Neuronal stem cell (in vitro differentiated cells): Measurements from ENCODE around the gene MB.

Experiments used
- DNase-seq: peaks from one replicate; pipeline ENCODE4 v3.0.0-alpha.2; 2013; ENCODE audit warnings: low spot score
- H2AFZ ChIP-seq: one replicate; pipeline ENCODE4 v1.6.1; 2013; ENCODE audit warnings: mild to moderate bottlenecking, low read length, inconsistent platforms
- H2AK5ac ChIP-seq: 2 replicates; pipeline ENCODE4 v1.6.1; 2013; ENCODE audit warnings: low read depth, mild to moderate bottlenecking, inconsistent platforms, low read length, moderate library complexity, mixed read lengths
- H2BK120ac ChIP-seq: 2 replicates; pipeline ENCODE4 v1.6.1; 2013; ENCODE audit warnings: low read depth, mild to moderate bottlenecking, inconsistent platforms, low read length, moderate library complexity, mixed read lengths
- H2BK12ac ChIP-seq: one replicate; pipeline ENCODE4 v1.6.1; 2013; ENCODE audit warnings: low read length, inconsistent platforms
- H2BK15ac ChIP-seq: 2 replicates; pipeline ENCODE4 v1.6.1; 2013; ENCODE audit warnings: mild to moderate bottlenecking, low read length, inconsistent platforms, mixed read lengths
- H2BK5ac ChIP-seq: one replicate; pipeline ENCODE4 v1.6.1; 2013; ENCODE audit warnings: inconsistent platforms, mild to moderate bottlenecking, low read length, moderate library complexity
- H3K14ac ChIP-seq: one replicate; pipeline ENCODE4 v1.6.1; 2013; ENCODE audit warnings: low read length, inconsistent platforms
- H3K18ac ChIP-seq: 2 replicates; pipeline ENCODE4 v1.6.1; 2013; ENCODE audit warnings: low read length, inconsistent platforms
- H3K23ac ChIP-seq: 2 replicates; pipeline ENCODE4 v1.6.1; 2013; ENCODE audit warnings: low read depth, mild to moderate bottlenecking, mixed read lengths, low read length, inconsistent platforms; ENCODE audit not compliant: poor library complexity
- H3K27ac ChIP-seq: replicated peaks from 3 replicates; pipeline ENCODE4 v1.5.1; 2013; ENCODE audit warnings: low read length, inconsistent platforms
- H3K27me3 ChIP-seq, 3 experiments: 2 replicates each; pipeline ENCODE4 v1.6.1; 2013; ENCODE audit warnings: low read length in 3 of 3, mild to moderate bottlenecking in 2 of 3, inconsistent platforms in 1 of 3, low read depth in 1 of 3, mixed read lengths in 1 of 3, moderate library complexity in 1 of 3; ENCODE audit not compliant: control insufficient read depth in 3 of 3, insufficient read depth in 3 of 3
- H3K36me3 ChIP-seq, 2 donors: replicated peaks in 1 of 2; 2 replicates each; pipeline ENCODE4 v1.6.1; 2013; ENCODE audit warnings: low read length in 2 of 2; ENCODE audit not compliant: control insufficient read depth in 2 of 2, insufficient read depth in 2 of 2
- H3K4ac ChIP-seq: 2 replicates; pipeline ENCODE4 v1.6.1; 2013; ENCODE audit warnings: inconsistent platforms, mild to moderate bottlenecking, low read length, moderate library complexity
- H3K4me1 ChIP-seq, 2 donors: 1 replicate in 1 of 2; 2 replicates in 1 of 2; pipeline ENCODE4 v1.6.1; 2013; ENCODE audit warnings: low read length in 2 of 2, low read depth in 1 of 2; ENCODE audit not compliant: control insufficient read depth in 2 of 2, insufficient read depth in 1 of 2
- H3K4me2 ChIP-seq: one replicate; pipeline ENCODE4 v1.6.1; 2013; ENCODE audit warnings: mild to moderate bottlenecking, low read length, inconsistent platforms; ENCODE audit not compliant: insufficient read depth, poor library complexity, severe bottlenecking
- H3K4me3 ChIP-seq, 2 donors: 2 replicates each; pipeline ENCODE4 v1.5.1; 2013; ENCODE audit warnings: low read length in 2 of 2, mild to moderate bottlenecking in 2 of 2, inconsistent platforms in 1 of 2, moderate library complexity in 1 of 2
- H3K79me1 ChIP-seq: one replicate; pipeline ENCODE4 v1.6.1; 2013; ENCODE audit warnings: low read depth, mild to moderate bottlenecking, inconsistent platforms, low read length, moderate library complexity
- H3K9ac ChIP-seq: one replicate; pipeline ENCODE4 v1.6.1; 2013; ENCODE audit warnings: mild to moderate bottlenecking, low read depth, low read length, inconsistent platforms; ENCODE audit not compliant: poor library complexity
- H3K9me3 ChIP-seq, 2 donors: replicated peaks in 1 of 2; 2 replicates each; pipeline versions ENCODE3 to v1.6.1; 2013; ENCODE audit warnings: low read length in 2 of 2, mild to moderate bottlenecking in 2 of 2, inconsistent platforms in 1 of 2, low read depth in 1 of 2, mixed read lengths in 1 of 2, moderate library complexity in 1 of 2; ENCODE audit not compliant: control insufficient read depth in 2 of 2, insufficient read depth in 1 of 2
- H4K8ac ChIP-seq: one replicate; pipeline ENCODE4 v1.6.1; 2013; ENCODE audit warnings: low read depth, mild to moderate bottlenecking, inconsistent platforms, low read length, moderate library complexity
- H4K91ac ChIP-seq: one replicate; pipeline ENCODE4 v1.6.1; 2013; ENCODE audit warnings: low read length, low read depth, mild to moderate bottlenecking, inconsistent platforms; ENCODE audit not compliant: poor library complexity
- WGBS, 2 donors: extraction: QIAGEN DNeasy Blood & Tissue Kit; methylation state at CpG; one replicate each; pipeline ENCODE4 v1.1.7; 2013; ENCODE audit warnings: missing lambda C conversion rate in 2 of 2, mixed read lengths in 1 of 2; ENCODE audit not compliant: insufficient read length in 2 of 2, insufficient replicate concordance in 1 of 2; ENCODE audit errors: extremely low coverage in 2 of 2; 5-methylcytosine and 5-hydroxymethylcytosine counted together

MB gene

DNA sequence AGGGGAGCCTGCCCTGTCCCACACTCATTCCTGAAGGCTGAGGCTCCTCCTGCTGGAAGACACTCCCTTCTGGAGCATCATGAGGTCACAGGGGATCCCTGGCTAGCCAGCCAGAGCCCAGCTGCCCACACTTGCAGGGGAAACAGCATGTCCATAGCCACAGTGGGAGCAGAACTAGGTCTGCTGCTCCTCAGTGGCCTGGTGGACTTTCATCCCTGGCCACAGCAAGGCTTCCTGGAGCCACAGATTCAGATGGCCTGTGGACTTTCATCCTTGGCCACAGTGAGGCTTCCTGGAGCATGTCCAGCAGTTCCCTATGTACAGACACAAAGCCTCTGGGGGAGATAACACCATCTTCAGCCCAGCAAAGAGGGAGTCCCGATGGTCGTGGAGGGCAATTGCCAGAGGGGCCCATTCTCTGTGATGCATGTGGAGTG, 25.2 kb upstream of the MB start:
- no peak for DNase-seq
- Histone ChIP-seq H3K27ac (no peak overlapping the region), H3K4me1 (peaks cover 0 to 17% of the 10 kb centered on the region in 2 donors), H3K4me2 (no peak overlapping the region), H3K23ac (no peak overlapping the region), H4K8ac (no peak overlapping the region), H3K4ac (peak overlapping the region; percentile 13), H3K27me3 (no peaks in the 10 kb centered on the region), H2BK12ac (no peak overlapping the region), H3K9ac (no peak overlapping the region), H2AK5ac (no peak overlapping the region), H3K36me3 (no peaks in the 10 kb centered on the region), H3K4me3 (no peak overlapping the region), H2AFZ (no peak overlapping the region), H4K91ac (no peak overlapping the region), H3K79me1 (no peaks in the 10 kb centered on the region), H2BK15ac (peak overlapping the region; percentile 33), H2BK5ac (peak overlapping the region; percentile 14), H2BK120ac (peak overlapping the region; percentile 10), H3K9me3 (no peaks in the 10 kb centered on the region), H3K14ac (no peak overlapping the region), H3K18ac (peak overlapping the region; percentile 90)
- WGBS, 2 donors: no CpG with 5 or more reads among the region's 2 CpGs

DNA sequence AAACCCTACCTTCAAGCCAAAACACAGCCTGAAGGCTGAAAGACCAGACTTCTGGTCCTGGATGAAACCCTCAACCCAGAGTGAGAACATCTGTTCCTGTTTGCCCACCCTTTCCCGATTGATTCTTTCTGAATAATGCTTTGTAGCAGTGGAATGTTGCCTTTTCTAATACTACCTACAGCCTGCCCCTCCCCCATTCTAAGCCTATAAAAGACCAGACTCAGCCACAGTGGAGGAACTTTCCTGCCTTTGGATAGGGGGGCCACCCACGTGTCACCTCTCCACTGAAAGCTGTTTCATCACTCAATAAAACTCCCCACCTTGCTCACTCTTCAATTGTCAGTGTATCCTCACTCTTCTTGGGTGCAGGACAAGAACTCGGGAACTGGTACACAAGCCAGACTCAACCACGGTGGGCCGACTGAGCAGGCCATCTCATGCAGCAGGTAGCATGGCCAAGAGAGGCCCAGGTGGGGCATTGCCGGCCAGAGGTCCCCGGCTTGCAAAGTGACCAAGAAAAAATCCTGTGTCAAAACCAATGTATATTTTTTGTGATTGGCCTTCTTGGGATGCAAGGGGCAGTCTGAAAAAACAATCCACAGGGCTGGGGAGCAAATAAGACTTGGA, 24.5 kb upstream of the MB start:
- no peak overlapping the region for H2BK5ac ChIP-seq
- no peak overlapping the region for H3K4ac ChIP-seq
- WGBS, 2 donors: no CpG with 5 or more reads among the region's 7 CpGs
- H4K91ac ChIP-seq: no peak overlapping the region
- no peak overlapping the region for H3K14ac ChIP-seq
- no peak overlapping the region for H3K27ac ChIP-seq
- no peak overlapping the region for H2BK15ac ChIP-seq
- H2BK120ac ChIP-seq: peak overlapping the region; percentile 21
- H3K18ac ChIP-seq: peak overlapping the region; percentile 58
- peak overlapping the region; percentile 5 for H2BK12ac ChIP-seq
- no peak overlapping the region for H3K23ac ChIP-seq
- no peak for DNase-seq
- no peak overlapping the region for H2AK5ac ChIP-seq
- no peak overlapping the region for H4K8ac ChIP-seq
- no peaks in the 10 kb centered on the region for H3K36me3 ChIP-seq
- peaks cover 0 to 19% of the 10 kb centered on the region in 2 donors for H3K4me1 ChIP-seq
- no peak overlapping the region for H3K9ac ChIP-seq
- no peak overlapping the region for H2AFZ ChIP-seq
- no peaks in the 10 kb centered on the region for H3K79me1 ChIP-seq
- H3K4me3 ChIP-seq: no peak overlapping the region
- no peak overlapping the region for H3K4me2 ChIP-seq
- no peaks in the 10 kb centered on the region for H3K9me3 ChIP-seq
- no peaks in the 10 kb centered on the region for H3K27me3 ChIP-seq

DNA sequence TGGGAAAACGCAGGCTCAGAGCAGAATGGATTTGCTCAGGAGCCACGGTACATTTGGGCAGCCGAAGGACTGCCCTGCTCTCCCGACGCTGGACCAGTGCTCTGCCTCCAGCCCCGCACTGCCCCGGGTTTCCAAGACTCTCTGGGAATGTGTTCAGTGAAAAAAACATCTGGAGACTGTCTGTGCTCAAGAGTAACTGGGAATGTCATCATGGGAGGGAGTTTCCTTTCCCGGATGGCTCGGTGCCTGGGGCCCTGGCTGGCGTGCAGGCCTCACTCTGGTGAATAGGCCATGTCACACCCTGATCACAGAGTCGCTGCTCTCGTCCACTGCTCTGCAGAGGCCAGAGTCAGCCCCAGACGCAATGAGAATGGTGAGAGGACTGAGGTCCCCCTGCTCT, 21.3 kb upstream of the MB start:
- Histone ChIP-seq H2BK120ac (no peak overlapping the region), H3K4me3 (no peak overlapping the region), H2BK5ac (no peak overlapping the region), H2AFZ (peak overlapping the region; percentile 78), H3K4me1 (peaks cover 0 to 22% of the 10 kb centered on the region in 2 donors), H4K91ac (no peak overlapping the region), H3K4me2 (no peak overlapping the region), H3K79me1 (peaks cover 3% of the 10 kb centered on the region), H3K9me3 (peaks cover 0 to 3% of the 10 kb centered on the region in 2 donors), H4K8ac (no peak overlapping the region), H3K36me3 (no peaks in the 10 kb centered on the region), H3K14ac (no peak overlapping the region), H3K18ac (peak overlapping the region; percentile 22), H3K9ac (no peak overlapping the region), H3K27ac (no peak overlapping the region), H2BK15ac (no peak overlapping the region), H3K23ac (no peak overlapping the region), H2AK5ac (no peak overlapping the region), H3K27me3 (no peaks in the 10 kb centered on the region), H3K4ac (no peak overlapping the region), H2BK12ac (no peak overlapping the region)
- no peak for DNase-seq
- WGBS, 2 donors: no CpG with 5 or more reads among the region's 13 CpGs

DNA sequence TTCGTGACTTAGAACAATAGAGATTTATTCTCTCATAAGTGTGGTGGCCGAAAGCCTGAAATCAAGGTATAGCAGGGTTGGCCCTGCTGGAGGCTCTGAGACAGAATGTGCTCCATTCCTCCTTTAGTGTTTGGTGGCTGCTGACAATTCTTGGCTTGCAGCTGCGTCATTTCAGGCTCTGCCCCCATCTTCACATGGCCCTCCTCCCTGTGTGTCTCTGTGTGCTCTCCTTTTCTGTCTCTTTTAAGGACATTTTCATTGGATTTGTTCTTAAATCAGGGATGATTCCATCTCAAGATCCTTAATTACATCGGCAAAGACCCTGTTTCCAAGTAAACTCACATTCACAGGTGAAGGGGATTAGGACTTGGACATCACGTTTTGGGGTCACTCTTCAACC, 20.9 kb upstream of the MB start:
- no peaks in the 10 kb centered on the region for H3K36me3 ChIP-seq
- H3K4ac ChIP-seq: no peak overlapping the region
- no peak overlapping the region for H3K27ac ChIP-seq
- DNase-seq: no peak
- H4K8ac ChIP-seq: no peak overlapping the region
- H2BK15ac ChIP-seq: no peak overlapping the region
- H4K91ac ChIP-seq: no peak overlapping the region
- H3K18ac ChIP-seq: peak overlapping the region; percentile 62
- peaks cover 0 to 4% of the 10 kb centered on the region in 2 donors for H3K9me3 ChIP-seq
- no peak overlapping the region for H3K14ac ChIP-seq
- H2AK5ac ChIP-seq: peak overlapping the region; percentile 70
- no peak overlapping the region for H2BK5ac ChIP-seq
- H3K4me1 ChIP-seq: peaks cover 0 to 24% of the 10 kb centered on the region in 2 donors
- H3K27me3 ChIP-seq: no peaks in the 10 kb centered on the region
- peaks cover 4% of the 10 kb centered on the region for H3K79me1 ChIP-seq
- H3K9ac ChIP-seq: no peak overlapping the region
- H3K23ac ChIP-seq: no peak overlapping the region
- H3K4me2 ChIP-seq: no peak overlapping the region
- no peak overlapping the region for H3K4me3 ChIP-seq
- no CpG with 5 or more reads among the region's 5 CpGs for WGBS, 2 donors
- H2BK120ac ChIP-seq: no peak overlapping the region
- H2AFZ ChIP-seq: peak overlapping the region; percentile 78
- no peak overlapping the region for H2BK12ac ChIP-seq
